WTC11 (cell line): Measurements from ENCODE around the gene ZBP1.

ENCODE experiments used
- CBFB ChIP-seq: sonication (generic); formaldehyde crosslinking; IDR thresholded peaks from 2 replicates; pipeline ENCODE4 v1.8.1; 2022; ENCODE audit warnings: mild to moderate bottlenecking, low read depth, missing genetic modification reagents
- CREB1 ChIP-seq: sonication (generic); formaldehyde crosslinking; IDR thresholded peaks from 2 replicates; pipeline ENCODE4 v1.8.0; 2023; ENCODE audit warnings: mild to moderate bottlenecking, missing genetic modification reagents
- FOXK1 ChIP-seq: sonication (generic); formaldehyde crosslinking; IDR thresholded peaks from 2 replicates; pipeline ENCODE4 v1.8.0; 2022; ENCODE audit warnings: mild to moderate bottlenecking, moderate library complexity, missing genetic modification reagents
- IRF1 ChIP-seq: sonication (generic); formaldehyde crosslinking; IDR thresholded peaks from 2 replicates; pipeline ENCODE4 v1.8.0; 2023; ENCODE audit warnings: missing genetic modification reagents
- IRF2 ChIP-seq: sonication (generic); formaldehyde crosslinking; IDR thresholded peaks from 2 replicates; pipeline ENCODE4 v1.8.0; 2022; ENCODE audit warnings: low read depth, missing genetic modification reagents, borderline replicate concordance
- MXD4 ChIP-seq: fragments of 250-450 bp; sonication (Bioruptor Pico); IDR thresholded peaks from 2 replicates; pipeline ENCODE4 v1.8.0; 2021; ENCODE audit warnings: mild to moderate bottlenecking, moderate library complexity, borderline replicate concordance
- NFE2L1 ChIP-seq: sonication (generic); formaldehyde crosslinking; IDR thresholded peaks from 2 replicates; pipeline ENCODE4 v1.8.1; 2023; ENCODE audit warnings: missing genetic modification reagents
- NR1H2 ChIP-seq: sonication (generic); formaldehyde crosslinking; IDR thresholded peaks from 2 replicates; pipeline ENCODE4 v1.9.0; 2021; ENCODE audit warnings: mild to moderate bottlenecking, moderate library complexity, missing genetic modification reagents
- RELA ChIP-seq: sonication (generic); formaldehyde crosslinking; IDR thresholded peaks from 2 replicates; pipeline ENCODE4 v1.8.1; 2022; ENCODE audit warnings: missing genetic modification reagents, mild to moderate bottlenecking, borderline replicate concordance
- USF1 ChIP-seq: sonication (generic); formaldehyde crosslinking; IDR thresholded peaks from 2 replicates; pipeline ENCODE4 v1.8.0; 2022; ENCODE audit warnings: mild to moderate bottlenecking, missing genetic modification reagents
- TF ChIP-seq, protein P1 (sequence below): sonication (generic); formaldehyde crosslinking; IDR thresholded peaks from 2 replicates; pipeline ENCODE4 v1.8.1; 2022; ENCODE audit warnings: low read depth, missing genetic modification reagents, borderline replicate concordance
- TF ChIP-seq, protein P2 (sequence below): fragments of 200-600 bp; IDR thresholded peaks from 2 replicates; pipeline ENCODE4 v1.8.0; 2022; ENCODE audit warnings: antibody characterized with exemption
- TF ChIP-seq, protein P3 (sequence below): sonication (generic); formaldehyde crosslinking; IDR thresholded peaks from 2 replicates; pipeline ENCODE4 v1.8.0; 2022; ENCODE audit warnings: mild to moderate bottlenecking, missing genetic modification reagents

- TF ChIP-seq, protein P1, sequence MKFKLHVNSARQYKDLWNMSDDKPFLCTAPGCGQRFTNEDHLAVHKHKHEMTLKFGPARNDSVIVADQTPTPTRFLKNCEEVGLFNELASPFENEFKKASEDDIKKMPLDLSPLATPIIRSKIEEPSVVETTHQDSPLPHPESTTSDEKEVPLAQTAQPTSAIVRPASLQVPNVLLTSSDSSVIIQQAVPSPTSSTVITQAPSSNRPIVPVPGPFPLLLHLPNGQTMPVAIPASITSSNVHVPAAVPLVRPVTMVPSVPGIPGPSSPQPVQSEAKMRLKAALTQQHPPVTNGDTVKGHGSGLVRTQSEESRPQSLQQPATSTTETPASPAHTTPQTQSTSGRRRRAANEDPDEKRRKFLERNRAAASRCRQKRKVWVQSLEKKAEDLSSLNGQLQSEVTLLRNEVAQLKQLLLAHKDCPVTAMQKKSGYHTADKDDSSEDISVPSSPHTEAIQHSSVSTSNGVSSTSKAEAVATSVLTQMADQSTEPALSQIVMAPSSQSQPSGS: no peak
- TF ChIP-seq, protein P2, sequence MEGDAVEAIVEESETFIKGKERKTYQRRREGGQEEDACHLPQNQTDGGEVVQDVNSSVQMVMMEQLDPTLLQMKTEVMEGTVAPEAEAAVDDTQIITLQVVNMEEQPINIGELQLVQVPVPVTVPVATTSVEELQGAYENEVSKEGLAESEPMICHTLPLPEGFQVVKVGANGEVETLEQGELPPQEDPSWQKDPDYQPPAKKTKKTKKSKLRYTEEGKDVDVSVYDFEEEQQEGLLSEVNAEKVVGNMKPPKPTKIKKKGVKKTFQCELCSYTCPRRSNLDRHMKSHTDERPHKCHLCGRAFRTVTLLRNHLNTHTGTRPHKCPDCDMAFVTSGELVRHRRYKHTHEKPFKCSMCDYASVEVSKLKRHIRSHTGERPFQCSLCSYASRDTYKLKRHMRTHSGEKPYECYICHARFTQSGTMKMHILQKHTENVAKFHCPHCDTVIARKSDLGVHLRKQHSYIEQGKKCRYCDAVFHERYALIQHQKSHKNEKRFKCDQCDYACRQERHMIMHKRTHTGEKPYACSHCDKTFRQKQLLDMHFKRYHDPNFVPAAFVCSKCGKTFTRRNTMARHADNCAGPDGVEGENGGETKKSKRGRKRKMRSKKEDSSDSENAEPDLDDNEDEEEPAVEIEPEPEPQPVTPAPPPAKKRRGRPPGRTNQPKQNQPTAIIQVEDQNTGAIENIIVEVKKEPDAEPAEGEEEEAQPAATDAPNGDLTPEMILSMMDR: no peak
- TF ChIP-seq RELA (CRISPR knock-in tag) (no peak), NFE2L1 (CRISPR knock-in tag) (no peak), MXD4 (CRISPR knock-in tag) (no peak), NR1H2 (no peak), USF1 (CRISPR knock-in tag) (no peak), FOXK1 (CRISPR knock-in tag) (no peak), CBFB (CRISPR knock-in tag) (no peak), IRF1 (CRISPR knock-in tag) (no peak), IRF2 (no peak), CREB1 (CRISPR knock-in tag) (no peak)
- TF ChIP-seq, protein P3, sequence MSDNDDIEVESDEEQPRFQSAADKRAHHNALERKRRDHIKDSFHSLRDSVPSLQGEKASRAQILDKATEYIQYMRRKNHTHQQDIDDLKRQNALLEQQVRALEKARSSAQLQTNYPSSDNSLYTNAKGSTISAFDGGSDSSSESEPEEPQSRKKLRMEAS: no peak
Observed at GRCh38 chr20:57582029-57582378, 38.2 kb downstream of the ZBP1 start.
